Stromal cell of bone marrow (primary cell): ENCODE measurements around the gene CX3CL1.
"Not testable (repeated sequence)": the region's sequence is repeated elsewhere in the genome, so short reads cannot be mapped to it uniquely, and the experiment has no call there.

ENCODE experiments used
- DNase-seq: peaks from one replicate; pipeline ENCODE4 v3.0.0-alpha.2; 2012; ENCODE audit warnings: low read depth

CX3CL1 gene

DNA sequence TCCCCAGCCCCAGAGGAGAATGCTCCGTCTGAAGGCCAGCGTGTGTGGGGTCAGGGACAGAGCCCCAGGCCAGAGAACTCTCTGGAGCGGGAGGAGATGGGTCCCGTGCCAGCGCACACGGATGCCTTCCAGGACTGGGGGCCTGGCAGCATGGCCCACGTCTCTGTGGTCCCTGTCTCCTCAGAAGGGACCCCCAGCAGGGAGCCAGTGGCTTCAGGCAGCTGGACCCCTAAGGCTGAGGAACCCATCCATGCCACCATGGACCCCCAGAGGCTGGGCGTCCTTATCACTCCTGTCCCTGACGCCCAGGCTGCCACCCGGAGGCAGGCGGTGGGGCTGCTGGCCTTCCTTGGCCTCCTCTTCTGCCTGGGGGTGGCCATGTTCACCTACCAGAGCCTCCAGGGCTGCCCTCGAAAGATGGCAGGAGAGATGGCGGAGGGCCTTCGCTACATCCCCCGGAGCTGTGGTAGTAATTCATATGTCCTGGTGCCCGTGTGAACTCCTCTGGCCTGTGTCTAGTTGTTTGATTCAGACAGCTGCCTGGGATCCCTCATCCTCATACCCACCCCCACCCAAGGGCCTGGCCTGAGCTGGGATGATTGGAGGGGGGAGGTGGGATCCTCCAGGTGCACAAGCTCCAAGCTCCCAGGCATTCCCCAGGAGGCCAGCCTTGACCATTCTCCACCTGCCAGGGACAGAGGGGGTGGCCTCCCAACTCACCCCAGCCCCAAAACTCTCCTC lies 10.4 kb downstream of the CX3CL1 start:
- no peak for DNase-seq

DNA sequence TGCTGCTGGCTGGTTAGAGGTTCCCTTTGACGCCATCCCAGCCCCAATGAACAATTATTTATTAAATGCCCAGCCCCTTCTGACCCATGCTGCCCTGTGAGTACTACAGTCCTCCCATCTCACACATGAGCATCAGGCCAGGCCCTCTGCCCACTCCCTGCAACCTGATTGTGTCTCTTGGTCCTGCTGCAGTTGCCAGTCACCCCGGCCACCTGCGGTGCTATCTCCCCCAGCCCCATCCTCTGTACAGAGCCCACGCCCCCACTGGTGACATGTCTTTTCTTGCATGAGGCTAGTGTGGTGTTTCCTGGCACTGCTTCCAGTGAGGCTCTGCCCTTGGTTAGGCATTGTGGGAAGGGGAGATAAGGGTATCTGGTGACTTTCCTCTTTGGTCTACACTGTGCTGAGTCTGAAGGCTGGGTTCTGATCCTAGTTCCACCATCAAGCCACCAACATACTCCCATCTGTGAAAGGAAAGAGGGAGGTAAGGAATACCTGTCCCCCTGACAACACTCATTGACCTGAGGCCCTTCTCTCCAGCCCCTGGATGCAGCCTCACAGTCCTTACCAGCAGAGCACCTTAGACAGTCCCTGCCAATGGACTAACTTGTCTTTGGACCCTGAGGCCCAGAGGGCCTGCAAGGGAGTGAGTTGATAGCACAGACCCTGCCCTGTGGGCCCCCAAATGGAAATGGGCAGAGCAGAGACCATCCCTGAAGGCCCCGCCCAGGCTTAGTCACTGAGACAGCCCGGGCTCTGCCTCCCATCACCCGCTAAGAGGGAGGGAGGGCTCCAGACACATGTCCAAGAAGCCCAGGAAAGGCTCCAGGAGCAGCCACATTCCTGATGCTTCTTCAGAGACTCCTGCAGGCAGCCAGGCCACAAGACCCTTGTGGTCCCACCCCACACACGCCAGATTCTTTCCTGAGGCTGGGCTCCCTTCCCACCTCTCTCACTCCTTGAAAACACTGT lies 11.3 kb downstream of the CX3CL1 start:
- no peak for DNase-seq

DNA sequence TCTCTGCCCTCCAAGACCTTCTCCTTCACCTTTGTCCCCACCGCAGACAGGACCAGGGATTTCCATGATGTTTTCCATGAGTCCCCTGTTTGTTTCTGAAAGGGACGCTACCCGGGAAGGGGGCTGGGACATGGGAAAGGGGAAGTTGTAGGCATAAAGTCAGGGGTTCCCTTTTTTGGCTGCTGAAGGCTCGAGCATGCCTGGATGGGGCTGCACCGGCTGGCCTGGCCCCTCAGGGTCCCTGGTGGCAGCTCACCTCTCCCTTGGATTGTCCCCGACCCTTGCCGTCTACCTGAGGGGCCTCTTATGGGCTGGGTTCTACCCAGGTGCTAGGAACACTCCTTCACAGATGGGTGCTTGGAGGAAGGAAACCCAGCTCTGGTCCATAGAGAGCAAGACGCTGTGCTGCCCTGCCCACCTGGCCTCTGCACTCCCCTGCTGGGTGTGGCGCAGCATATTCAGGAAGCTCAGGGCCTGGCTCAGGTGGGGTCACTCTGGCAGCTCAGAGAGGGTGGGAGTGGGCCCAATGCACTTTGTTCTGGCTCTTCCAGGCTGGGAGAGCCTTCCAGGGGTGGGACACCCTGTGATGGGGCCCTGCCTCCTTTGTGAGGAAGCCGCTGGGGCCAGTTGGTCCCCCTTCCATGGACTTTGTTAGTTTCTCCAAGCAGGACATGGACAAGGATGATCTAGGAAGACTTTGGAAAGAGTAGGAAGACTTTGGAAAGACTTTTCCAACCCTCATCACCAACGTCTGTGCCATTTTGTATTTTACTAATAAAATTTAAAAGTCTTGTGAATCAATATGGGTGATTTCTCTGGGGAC lies 12.2 kb downstream of the CX3CL1 start:
- DNase-seq, result no peak

DNA sequence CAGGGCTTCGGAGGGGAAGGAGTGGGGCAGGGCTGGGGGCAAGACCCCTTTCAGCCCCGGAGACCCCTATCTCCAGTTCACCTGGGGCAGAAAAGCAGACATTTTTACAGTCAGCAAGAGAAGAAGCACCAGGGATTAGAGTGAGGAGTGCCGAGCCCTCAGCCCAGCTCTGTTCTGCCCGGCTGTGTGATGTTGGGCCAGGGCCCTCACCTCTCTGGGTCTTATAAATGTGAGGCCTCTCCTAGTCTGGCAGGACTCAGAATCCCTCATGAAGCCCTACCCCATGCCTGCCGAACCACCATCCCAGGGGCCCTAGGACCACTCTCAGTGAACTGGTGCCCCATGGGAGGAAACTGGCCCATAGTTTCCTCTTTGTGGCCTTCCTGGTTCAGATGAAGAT lies 12.8 kb downstream of the CX3CL1 start:
- no peak for DNase-seq

DNA sequence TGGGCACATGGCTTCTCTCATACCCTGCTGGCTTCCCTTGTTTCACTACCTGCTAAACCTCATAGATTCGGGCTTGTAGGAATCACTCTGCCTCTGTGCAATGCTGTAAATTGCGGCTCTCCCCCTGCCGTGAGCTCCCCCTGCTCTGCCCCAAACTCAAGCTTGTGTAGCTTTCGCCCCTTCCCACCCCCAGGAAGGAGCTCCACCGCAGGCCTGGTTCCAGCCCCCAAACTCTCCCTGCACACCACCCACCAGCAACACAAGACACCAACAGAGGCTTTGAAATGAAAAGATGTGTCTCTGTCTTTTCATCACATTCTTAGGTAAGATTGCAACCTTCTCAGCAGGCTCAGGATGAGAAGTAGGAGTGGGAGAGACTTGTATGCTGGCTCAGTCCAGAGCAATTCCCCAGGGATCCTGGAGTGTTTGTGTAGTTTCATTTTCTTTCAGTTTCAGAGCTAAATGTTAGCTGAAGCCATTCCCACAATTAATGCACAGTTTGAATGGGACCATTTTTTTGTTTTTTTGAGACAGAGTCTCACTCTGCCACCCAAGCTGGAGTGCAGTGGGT lies 14.2 kb downstream of the CX3CL1 start:
- peak; percentile 60 for DNase-seq

DNA sequence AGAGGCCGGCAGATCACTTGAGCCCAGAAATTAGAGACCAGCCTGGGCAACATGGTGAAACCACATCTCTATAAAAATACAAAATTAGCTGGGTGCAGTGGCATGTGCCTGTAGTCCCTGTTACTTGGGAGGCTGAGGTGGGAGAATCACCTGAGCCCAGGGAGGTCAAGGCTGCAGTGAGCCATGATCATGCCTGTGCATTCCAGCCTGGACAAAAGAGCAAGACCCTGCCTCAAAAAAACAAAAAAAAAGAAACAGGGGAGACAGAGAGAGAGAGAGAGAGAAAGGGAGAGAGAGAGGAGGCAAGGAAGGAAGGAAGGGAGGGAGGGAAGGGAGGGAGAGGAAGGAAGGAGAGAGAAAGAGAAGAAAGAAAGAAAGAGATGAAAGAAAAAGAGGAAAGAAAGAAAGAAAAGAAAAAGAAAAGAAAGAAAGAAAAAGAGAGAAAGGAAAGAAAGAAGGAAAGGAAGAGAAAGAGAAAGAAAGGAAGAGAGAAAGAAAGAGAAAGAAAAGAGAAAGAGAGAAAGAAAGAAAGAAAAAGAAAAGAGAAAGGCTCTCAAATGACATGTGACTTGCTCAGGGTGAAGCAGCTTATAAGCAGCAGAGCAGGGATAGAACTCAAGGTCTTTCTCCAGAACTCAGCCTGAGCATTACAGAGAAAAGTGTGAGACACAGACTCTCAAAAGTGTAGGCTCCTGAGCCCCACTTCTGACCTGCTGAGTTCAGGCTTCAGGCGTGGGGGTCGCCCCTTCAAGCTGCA lies 15.5 kb downstream of the CX3CL1 start:
- no peak for DNase-seq

DNA sequence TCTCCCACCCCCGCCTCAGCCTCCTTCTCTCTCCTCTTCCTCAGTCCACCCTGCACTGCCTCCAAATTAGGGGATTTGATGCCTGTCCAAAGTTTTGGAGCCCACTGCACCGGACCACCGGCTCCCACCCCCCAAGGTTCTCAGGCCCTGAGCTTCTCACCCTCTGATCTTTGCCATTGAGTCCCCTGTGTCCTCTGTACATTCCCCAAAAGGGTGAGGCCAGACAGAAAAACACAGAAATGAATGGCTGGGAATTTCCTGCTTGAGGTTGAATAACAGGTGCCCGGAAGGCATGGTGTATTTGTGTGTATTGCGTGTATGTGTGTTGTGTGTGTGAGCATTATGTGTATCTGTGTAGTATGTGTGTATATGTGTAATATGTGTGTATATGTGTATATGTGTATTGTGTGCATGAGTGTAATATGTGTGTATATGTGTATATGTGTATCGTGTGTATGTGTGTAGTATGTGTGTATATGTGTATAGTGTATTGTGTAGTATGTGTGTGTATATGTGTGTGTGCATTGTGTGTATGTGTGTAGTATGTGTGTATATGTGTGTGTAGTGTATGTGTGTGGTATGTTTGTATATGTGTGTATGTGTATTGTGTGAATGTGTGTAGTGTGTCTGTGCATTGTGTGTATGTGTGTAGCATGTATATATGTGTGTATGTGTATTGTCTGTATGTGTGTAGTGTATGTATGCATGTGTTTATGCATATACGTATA lies 16.2 kb downstream of the CX3CL1 start:
- no peak for DNase-seq

DNA sequence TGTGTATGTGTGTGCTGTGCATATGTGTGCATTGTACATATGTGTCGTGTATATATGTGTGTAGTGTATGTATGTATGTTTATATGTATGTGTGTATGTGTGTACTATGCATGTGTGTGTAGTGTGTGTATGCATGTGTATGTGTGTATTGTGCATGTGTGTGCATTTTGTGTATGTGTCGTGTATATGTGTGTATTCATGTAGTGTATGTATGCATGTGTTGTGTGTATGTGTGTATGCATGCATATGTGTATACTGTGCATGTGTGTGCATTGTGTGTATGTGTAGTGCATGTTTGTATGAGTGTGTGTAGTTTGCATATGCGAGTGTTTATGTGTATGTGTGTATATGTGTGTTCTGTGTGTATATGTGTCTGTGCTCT lies 16.8 kb downstream of the CX3CL1 start:
- no peak for DNase-seq

DNA sequence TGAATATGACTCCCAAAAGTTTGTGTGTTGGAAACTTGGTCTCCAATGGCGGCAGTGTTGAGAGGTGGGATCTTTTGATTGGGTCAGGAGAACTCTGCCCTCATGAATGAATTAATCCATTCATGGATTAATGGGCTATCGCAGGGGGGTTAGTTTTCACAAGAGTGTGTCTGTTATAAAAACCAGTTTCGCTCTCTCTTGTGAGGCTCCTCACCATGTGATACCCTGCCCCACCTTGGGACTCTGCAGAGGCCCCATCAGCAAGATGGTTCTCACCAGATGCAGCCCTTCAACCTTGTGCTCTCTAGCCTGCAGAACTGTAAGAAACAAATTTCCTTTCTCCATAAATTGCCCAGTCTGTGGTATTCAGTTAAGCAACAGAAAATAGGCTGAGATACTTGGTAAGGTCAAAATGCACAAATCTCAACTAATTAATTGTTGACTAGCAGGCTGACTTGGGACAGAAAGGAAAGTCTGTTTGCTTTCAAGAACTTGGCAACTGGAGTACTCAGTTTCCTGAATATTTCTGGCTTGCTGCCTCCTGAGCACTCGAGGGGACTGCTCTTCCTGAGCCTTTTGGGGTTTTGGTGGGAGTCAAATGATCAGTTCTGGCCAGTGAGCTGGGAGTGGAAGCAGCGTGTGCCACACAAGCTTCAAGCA lies 18.5 kb downstream of the CX3CL1 start:
- no peak for DNase-seq

DNA sequence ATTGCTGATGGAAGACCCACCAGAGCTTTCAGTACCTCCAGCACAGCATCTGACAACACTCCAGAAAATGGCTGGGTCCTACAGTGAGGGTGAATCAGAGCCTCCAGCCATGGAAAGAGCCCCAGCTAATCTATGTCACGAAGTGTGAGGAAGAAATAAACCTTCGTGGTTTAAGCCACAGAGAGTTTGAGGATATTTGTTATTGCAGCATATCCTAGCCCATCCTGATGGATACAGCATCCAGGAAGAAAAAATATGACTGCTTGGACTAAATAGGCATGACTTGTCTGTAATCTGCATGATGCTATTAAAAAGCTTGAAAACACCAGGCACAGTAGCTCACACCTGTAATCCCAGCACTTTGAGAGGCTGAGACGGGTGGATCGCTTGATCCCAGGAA lies 19.0 kb downstream of the CX3CL1 start:
- DNase-seq, result no peak

DNA sequence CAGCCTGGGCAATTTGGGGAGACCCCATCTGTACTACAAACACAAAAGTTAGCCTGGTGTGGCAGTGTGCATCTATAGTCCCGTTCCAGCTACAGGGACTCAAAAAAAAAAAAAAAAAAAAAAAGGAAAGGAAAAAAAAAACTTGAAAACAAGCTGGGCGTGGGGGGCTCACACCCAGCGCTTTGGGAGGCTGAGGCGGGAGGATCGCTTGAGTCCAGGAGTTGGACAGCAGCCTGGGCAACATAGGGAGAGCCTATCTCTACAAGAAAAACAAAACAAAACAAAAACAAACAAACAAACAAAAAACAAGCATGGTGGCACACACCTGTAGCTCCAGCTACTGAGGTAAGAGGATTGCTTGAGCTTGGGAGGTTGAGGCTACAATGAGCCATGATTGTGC lies 19.4 kb downstream of the CX3CL1 start:
- no peak for DNase-seq

DNA sequence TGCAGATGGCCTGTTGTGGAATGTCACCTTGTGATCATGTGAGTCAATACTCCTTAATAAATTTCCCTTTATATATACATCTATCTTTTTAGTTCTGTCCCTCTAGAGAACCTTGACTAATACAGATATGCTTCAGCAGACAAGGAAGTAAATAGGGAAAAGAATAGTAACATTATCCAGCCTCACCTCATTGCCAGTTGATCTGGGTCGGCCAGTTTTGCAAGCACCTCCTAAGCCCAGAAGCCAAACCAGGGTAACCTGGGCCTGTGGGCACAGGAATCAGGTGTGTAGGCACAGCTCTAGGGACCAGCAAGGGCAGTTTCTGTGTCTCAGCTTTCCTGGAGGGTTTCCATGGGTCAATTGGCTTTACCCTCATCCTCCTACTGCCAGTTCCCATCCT lies 20.4 kb downstream of the CX3CL1 start:
- no peak for DNase-seq

DNA sequence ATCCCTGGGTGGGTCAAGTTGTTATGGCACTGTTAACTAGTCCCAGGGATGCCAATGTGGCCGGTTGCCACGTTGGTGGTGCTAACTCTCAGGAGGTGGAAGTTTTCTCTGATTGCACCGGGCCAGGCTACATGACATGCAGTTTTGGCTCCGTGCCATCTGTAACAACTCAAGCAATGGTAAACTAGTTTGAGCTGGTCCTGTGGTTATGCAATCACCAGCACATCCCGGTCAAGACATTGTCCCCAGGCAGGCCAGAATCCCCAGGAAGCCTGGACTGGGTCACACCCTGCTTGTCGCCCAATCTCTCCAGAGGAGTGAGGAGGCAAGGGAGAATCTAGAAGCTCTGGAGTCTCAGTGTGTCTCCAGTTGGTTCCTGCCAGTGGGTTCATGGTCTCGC lies 22.2 kb downstream of the CX3CL1 start:
- no peak for DNase-seq

DNA sequence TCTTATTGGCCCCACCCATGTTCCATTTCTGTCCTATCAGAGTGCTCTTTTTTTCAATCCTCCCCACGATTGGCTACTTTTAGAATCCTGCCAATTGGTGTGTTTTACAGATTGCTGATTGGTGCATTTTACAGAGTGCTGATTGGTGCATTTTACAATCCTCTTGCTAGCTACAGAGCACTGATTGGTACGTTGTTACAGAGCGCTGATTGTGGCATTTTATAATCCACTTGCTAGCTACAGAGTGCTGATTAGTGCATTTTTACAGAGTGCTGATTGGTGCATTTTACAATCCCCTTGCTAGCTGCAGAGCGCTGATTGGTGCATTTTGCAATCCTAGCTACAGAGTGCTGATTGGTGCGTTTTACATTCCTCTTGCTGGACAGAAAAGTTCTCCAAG lies 22.7 kb downstream of the CX3CL1 start:
- DNase-seq, result no peak

DNA sequence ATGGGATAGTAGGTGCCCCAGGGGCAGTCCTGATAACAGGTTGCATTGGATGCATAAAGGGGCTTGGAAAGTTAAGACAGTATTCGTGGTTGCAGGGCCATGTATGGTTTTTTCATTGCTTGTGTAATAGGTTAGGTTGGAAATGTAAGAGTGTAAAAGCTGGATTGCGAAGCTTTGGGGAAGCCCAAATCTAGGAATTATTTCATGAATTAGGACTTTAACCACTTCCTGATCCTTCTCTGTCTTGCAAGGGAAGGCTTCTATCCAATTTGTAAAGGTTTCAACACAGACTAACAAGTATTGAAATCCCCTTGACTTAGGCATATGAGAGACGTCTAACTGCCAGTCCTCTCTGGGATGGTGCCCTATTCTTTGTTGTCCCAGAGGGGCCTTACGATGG lies 24.5 kb downstream of the CX3CL1 start:
- DNase-seq, result no peak

DNA sequence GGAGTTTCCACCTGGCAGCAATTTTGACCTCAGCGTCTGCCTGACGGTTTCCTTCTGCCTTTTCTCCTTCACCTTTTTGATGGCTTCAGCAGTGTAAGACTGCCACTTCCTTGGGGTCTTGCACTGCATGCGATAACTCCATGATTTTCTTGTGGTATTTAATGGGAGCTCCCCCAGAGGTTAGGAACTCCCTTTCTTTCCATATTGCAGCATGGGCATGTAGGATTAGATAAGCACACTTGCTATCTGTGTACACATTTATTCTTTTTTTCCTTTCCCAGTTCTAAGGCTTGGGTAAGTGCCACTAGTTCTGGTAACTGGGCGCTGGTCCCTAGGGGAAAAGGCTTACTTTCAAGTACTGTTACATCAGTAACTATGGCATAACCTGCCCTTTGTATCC lies 25.2 kb downstream of the CX3CL1 start:
- DNase-seq, result not testable (repeated sequence)

DNA sequence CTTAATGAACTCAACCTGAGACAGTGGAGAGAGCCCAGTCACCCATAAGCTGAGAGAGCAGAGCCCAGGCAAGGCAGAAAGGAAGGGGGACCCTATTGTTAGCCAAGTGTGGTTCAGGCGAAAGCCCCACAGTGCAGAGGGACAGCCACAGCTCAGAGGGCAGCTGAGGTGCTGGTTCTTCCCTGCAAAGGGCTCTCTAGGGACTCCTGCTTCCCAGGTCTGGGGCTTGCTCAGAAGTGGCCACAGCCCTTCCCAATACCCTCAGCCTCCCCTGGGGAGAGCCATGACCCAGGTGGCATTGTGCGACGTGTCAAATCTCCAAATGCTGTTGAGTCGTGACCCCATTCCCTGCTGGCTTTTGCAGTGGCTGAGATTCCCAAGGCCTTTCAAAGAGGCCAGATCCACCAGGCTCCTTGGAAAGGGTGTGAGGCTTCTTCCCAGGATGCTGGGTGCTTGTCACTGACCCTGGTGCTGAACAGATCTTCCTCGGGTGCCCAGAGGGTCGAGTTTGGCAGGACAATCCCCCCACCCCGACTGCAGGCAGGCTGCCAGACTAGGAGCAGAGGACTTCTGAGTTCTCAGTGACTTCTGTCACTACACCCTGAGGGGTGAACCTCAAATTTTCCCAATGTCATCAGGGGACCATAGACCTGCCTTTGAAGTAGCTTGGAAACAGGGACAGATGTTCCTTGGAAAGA lies 29.8 kb downstream of the CX3CL1 start:
- DNase-seq, result no peak

DNA sequence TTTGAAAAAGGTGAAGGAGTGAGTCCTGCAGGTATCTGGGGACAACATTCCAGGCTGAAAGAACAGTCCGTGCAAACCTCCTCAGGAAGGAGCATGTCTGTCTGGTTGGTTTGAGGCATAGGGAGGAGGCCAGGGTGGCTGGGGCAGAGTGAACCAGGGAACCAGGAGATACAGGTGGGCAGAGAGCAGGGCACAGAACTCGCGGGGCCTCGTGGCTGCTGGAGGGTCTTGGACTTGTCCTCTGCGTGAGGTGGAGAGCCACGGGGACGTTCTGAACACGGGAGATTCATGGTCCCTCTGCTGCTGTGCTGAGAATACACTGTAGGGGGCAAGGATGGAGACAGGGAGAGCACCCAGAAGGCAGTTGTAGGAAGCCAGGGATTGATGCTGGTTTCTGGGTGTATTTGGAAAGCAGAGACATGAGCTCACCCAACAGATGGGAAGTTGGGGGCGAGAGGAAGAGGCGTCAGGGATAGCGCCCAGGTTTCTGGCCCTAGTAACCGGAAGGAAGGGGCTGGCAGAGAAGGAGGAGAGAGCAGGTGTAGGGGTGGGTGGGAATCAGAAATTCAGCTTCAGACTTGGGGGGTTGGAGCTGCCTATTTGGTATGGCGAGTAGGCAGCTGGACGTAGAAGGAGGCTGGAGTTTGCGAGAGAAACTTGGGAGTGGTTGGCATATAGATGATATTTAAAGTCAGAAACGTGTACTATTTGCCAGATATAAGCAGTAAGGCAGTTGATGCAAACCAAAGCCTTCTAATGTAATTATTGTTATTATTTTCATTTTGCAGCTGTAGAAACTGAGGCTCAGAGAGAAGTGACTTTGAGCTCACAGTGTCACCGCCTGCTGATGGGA lies 31.9 kb downstream of the CX3CL1 start, which contains the start of gene CCL17:
CCL17 (plus strand) TSS at position 803 of the 853 bp plus-strand sequence. CDS start 9,166 bp downstream, outside the sequence.
- no peak for DNase-seq
